GM12801 (cell line): Measurements from ENCODE around the gene UVRAG.

Source experiments
- TF ChIP-seq, protein P1 (sequence below): IDR thresholded peaks from one replicate; pipeline ENCODE4 v1.5.1; 2011; ENCODE audit warnings: control low read depth; ENCODE audit not compliant: insufficient read length; ENCODE audit errors: extremely low read depth

Gene UVRAG

DNA sequence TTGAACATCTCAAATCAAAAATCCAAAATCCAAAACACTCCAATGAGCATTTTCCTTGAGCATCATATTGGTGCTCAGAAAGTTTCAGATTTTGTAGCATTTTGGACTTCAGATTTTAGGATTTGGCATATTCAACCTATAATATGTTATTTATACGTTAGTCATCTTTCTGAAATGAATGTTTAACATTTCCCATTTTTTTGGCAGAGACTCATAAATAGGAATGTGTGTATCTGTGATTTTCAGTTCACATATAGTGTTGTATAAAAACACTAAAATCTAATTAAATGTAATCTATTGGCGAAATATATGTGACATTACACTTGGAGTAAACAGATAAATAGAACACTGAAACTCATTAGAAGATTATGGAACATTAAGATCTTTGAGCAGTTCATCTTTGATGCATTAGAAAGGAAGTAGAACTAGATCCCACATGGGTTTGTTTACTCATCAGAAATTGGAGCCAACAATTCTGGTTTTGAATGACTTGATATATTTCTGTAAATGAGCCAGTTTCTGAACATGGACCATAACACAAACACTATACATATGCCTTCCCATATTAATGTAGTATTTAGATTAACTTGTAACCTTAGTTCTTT lies 153.1 kb downstream of the UVRAG start:
- TF ChIP-seq, protein P1, sequence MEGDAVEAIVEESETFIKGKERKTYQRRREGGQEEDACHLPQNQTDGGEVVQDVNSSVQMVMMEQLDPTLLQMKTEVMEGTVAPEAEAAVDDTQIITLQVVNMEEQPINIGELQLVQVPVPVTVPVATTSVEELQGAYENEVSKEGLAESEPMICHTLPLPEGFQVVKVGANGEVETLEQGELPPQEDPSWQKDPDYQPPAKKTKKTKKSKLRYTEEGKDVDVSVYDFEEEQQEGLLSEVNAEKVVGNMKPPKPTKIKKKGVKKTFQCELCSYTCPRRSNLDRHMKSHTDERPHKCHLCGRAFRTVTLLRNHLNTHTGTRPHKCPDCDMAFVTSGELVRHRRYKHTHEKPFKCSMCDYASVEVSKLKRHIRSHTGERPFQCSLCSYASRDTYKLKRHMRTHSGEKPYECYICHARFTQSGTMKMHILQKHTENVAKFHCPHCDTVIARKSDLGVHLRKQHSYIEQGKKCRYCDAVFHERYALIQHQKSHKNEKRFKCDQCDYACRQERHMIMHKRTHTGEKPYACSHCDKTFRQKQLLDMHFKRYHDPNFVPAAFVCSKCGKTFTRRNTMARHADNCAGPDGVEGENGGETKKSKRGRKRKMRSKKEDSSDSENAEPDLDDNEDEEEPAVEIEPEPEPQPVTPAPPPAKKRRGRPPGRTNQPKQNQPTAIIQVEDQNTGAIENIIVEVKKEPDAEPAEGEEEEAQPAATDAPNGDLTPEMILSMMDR: no peak

DNA sequence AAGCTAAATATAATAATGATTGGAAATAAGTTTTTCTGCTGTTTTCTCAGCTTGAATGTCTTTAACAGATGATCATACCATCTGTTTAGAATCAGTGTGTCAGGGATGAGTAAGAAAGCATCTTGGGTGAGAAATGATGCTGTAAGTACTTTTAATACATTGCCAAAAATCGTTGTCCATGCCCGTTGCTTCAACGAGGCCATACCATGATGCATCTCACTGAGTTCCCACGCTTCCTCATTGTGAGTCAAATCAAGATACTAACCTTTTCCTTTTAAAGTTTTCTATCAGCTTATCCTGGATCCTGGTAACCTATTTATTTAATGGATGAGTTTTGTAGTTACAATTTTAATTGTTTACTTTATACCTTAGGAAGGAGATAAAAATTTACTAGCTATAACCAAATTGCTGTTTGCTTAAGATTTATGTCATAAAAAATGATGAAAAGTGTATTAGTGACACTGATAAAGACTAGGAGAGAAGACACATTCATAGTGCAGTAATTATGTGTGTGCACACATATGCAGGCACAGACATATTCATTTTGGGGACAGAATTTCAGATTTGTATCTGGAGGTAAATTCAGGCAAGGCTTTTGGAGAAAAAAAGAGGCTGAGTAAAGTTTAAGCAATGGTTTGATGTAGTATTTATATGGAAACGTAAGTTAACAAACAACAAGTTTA lies 154.8 kb downstream of the UVRAG start:
- TF ChIP-seq, protein P1: no peak

DNA sequence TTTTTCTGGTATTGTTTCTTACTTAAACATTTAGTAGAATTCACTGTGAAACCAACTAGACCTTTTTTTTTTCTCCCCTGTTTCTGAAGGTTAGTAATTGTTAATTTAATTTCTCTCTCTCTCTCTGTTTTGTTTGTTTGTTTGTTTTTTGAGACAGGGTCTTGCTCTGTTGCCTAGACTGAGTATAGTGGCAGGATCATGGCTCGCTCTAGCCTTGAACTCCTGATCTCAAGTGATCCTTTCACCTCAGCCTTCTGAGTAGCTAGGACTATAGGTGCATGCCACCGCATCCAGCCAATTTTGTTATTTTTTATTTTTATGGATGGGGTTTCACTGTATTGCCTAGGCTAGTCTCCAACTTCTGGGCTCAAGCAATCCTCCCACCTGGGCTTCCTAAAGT lies 165.0 kb downstream of the UVRAG start:
- TF ChIP-seq, protein P1: no peak

DNA sequence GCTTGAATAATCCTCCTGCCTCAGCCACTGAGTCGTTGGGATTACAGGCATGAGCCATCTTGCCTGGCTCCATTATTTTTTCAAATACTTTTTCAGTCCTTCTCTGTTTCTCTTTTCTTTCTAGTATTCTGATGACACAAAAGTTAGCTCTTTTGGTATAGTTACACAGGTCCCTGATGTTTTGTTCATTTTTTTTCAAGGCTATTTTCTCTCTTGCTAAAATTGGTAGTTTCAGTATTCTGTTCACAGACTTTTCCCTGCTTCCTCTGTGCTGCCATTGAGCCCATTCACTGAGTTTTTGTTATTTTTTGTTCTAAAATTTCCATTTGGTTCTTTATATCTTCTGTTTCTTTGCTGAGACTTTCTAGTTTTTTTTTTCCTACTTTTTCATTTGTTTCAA lies 166.5 kb downstream of the UVRAG start:
- TF ChIP-seq, protein P1: no peak

- TF ChIP-seq, protein P1: no peak
Measured at GRCh38 chr11:75982309-75982708, 167.3 kb downstream of the UVRAG start.

- TF ChIP-seq, protein P1: no peak
Measured at GRCh38 chr11:75986966-75987365, 172.0 kb downstream of the UVRAG start.

GRCh38 chr11:75993126-75993525 lies 178.1 kb downstream of the UVRAG start:
- TF ChIP-seq, protein P1: no peak
